NCI-H460 (cell line): ENCODE measurements around the gene YY2. TPM values are rescaled to one million over a fixed set of nuclear protein-coding genes. Genes with fewer than 3 reads are reported as not detected.
"Not testable (repeated sequence)": the region's sequence is repeated elsewhere in the genome, so short reads cannot be mapped to it uniquely, and the experiment has no call there.

Experiments used
- DNase-seq: peaks from one replicate; pipeline ENCODE4 v3.0.0-alpha.2; 2016; ENCODE audit warnings: low read depth; ENCODE audit errors: extremely low read depth
- polyA plus RNA-seq: library from polyadenylated mRNA; depleted of rRNA; stranded (reverse); fragments of >200 nt; gene quantifications from 2 replicates; pipeline ENCODE4 v1.2.3, GENCODE V29; 2014; cell fraction: nucleus; rRNA removed
- total RNA-seq: library from RNA; depleted of rRNA; stranded (reverse); fragments of >200 nt; shearing (Covaris generic); gene quantifications from 2 replicates; pipeline ENCODE4 v1.2.3, GENCODE V29; 2014; rRNA removed

The YY2 gene
- 2.3 and 3.5 TPM in 2 replicates for total RNA-seq
- 1.9 and 9.6 TPM in 2 replicates for polyA plus RNA-seq

GRCh38 chrX:21855937-21856415 lies at the start of gene YY2:
TSS of gene YY2 (plus strand) at chrX:21855987. CDS start at chrX:21856485, 498 bp downstream.
- DNase-seq = no peak

GRCh38 chrX:21806691-21807090 lies 49.1 kb upstream of the YY2 start:
- no peak for DNase-seq

DNA sequence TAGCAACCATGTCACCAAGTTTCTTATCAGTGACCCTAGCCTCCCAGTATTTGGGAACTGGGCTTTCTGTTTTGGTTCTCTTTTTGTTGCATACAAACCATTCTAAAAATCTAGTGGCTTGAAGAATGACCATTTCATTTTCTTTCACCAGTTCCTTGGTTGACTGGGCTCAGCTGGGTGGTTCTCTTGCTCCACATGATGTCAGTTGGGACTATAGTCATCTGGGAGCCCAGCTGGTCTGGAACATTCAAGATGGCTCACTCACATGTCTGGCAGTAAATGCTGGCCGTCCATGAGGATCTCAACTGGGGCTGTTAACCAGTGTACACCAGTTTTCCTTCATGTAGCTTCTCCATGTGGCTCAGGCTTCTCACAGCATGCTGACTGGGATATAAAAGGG lies 44.0 kb upstream of the YY2 start:
- DNase-seq = no peak

GRCh38 chrX:21812628-21813027 lies 43.2 kb upstream of the YY2 start:
- DNase-seq = no peak

DNA sequence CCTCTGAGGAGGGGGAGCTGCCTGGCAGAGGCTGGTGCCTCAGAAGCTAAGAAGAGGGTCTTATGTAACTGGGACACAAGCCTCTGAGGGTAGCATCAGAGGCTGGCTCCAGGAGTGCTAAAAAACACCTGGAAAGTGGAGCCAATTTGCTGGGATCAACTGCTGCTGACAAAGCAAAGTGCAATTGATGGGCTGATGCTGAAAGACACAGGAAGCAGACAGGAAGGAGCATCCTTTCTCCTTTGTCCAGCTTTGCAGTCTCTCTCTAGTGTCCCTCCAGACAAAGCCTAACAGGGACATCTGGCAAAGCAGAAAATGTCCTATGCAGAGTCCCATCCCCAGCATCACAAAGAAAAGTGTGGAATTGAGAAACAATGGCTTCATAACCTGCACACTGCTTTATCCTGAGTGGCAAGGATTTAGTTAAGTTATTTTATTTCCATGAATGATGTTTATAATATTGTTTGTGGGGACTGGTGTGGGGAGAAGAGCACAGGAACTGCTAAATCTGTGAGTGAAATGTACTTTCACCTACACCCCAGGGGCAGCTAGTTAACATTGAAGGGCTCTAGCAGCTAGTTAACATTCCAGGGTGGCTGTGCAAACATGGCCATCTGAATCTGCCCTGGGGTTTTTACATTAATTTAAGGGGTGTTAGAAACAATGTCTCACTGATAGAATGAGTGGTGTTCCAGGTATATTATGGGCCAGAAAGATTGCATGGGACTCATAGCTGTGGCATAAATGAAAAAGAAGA lies 42.0 kb upstream of the YY2 start:
- DNase-seq = no peak

DNA sequence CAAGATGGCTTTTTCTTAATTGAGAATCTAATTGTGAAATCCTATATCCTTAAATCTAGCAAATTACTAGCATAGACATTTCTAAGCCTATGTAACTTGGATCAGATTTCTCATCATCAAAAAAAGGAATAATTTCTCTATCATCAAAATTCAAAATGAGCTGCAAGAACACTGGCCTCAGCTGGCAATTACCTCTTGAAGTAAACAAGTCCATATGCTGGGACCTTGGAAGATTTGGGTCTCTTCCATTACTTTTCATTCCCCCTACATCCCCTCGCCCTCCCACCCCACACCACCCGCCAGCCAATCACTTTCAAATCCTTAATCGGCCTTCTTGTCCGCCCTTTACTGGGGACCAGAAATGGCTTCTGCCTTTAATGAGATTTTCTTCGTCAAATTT lies 39.7 kb upstream of the YY2 start:
- no peak for DNase-seq

- not testable (repeated sequence) for DNase-seq
Observed at GRCh38 chrX:21820170-21820569, 35.6 kb upstream of the YY2 start.

DNA sequence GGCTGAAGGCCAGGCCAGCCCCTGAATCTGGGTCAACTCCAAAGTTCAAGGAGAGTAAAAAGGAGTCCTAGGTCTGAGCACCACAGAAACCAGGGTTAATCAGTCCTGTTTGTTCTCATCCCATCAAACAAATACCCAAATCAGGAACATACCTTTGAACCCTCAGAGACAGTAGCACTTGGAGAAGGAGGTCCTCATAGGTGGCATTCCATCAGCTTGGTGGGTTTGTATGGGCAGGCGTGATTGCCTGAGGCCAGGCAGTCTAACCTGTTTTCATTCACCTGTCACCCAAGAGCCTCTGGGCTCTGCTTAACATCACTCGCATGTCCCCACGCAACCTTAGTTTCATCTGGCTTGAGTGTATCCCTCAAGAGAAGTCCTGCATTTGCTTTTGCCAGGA lies 33.9 kb upstream of the YY2 start:
- no peak for DNase-seq

DNA sequence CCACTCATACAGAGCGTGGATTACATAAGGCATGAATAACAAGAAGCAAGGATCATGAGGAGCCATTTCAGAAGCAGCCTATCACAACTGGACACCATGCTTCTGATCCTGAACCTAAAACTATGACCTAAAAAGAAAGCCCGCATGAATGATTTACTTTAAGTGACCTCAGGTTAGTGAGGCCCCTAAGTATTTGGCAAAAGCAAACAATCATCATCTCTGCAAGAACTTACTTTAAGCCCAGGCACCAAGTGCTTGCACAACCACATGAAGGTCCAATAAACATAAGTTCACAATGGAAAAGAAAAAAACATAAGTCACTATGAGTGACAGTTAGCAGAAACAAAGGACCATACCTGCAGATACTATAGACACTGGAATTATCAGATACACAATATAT lies 24.3 kb upstream of the YY2 start:
- DNase-seq = no peak

- no peak for DNase-seq
Observed at GRCh38 chrX:21837056-21837455, 18.7 kb upstream of the YY2 start.

DNA sequence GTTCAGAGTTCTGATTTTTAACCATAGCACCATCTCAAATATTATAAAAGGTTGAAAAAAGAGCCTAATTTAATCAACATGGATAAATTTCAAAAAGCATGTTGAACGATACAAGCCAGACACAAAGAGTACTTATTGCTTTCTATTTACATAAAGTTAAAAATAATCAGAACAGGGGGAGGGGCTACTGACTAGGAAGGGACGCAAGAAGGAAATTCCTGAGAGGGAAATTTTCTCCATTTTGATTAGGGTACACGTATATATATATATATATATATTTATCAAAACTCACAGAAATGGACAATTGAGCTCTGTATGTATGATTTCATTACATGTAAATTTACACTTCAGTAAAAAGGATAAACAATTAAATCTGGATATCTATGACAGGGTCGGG lies 16.9 kb upstream of the YY2 start:
- DNase-seq = no peak

DNA sequence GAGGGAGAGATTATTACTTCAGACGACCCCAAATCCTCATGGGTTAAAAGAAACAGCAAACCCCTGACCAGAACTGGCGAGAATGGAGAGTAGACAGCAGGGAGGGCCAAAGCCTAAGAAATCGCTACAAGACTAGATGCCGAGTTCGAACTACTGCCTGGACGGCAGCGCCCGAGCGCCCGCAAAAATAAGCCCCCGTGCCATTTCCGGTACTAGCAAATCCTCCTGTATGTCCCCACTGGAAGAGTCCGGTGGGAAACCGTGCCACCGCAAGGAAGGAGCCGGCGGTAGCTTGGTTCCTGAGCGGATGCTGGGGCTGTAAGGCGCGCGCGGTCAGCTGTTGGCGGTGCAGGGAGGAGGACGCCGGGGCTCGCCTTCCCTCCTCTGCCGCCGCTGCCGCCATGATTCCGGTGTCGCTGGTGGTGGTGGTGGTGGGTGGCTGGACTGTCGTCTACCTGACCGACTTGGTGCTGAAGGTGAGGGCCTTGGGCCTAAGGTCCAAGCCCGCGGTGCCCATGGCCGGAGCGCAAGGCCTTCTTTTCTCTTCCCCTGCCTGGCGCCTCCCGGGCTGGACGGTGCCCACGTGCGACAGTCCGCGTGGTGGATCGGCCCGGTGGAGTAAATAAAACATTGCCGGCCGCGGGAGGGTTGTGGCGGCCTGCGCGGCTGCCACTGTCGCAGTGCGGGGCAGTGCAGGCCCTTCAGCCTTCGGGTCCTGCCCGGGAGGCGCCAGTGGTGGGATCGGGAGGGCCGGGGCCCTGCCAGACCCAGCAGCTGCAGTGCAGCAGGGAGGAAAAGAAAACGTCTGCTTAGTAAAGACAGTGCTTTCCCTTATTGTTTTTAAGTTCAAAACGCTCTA lies 16.2 kb upstream of the YY2 start, which contains the start of gene MBTPS2:
Gene MBTPS2, plus strand, starts transcription at position 284 of the 859 bp plus-strand sequence. Its CDS starts 118 bp downstream, at position 402.
- peak; percentile 84 for DNase-seq

DNA sequence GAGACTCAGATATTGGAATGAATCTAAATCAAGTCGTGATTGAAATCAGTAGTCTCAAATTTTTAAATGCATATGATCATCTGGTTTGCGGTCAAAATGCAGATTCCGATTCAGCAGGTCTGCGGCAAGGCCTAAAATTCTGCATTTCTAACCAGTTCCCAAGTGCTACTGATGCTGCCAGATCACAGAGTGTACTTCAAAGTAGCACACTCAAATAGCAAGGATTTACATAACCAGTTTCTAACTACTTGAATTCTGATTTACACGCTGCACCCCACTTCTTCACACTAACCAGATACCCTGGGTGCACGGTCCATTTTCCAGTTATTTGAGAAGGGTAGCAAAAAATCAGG lies 15.6 kb upstream of the YY2 start:
- no peak for DNase-seq

DNA sequence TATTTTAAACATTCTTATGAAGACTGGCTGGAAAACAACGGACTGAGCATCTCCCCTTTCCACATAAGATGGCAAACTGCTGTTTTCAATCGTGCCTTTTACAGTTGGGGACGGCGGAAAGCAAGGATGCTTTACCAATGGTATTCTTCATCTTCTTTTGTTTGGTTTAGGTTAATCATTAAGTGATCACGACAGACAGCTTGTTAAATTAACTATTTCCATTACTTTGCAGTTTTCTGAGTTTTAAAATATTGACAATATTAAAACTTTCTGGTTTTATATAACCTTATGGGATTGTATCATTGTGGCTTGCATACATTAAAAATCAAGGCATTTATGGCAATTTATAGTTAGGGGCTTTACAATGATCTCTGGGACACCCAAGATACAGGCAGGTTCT lies 12.6 kb upstream of the YY2 start:
- no peak for DNase-seq

DNA sequence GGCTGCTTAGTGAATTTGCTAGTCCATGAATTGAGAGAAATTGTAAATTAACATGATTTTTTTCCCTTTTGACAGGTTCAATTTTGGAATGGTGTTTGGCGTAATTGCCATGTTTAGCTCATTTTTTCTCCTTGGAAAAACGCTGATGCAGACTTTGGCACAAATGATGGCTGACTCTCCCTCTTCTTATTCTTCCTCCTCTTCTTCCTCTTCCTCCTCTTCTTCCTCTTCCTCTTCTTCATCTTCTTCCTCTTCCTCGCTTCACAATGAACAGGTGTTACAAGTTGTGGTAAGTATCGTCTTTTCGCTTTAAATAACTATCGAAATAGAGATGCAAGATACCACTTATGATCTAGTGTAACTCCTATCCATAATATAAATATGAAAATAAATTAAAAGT lies 10.7 kb upstream of the YY2 start:
- DNase-seq = no peak

DNA sequence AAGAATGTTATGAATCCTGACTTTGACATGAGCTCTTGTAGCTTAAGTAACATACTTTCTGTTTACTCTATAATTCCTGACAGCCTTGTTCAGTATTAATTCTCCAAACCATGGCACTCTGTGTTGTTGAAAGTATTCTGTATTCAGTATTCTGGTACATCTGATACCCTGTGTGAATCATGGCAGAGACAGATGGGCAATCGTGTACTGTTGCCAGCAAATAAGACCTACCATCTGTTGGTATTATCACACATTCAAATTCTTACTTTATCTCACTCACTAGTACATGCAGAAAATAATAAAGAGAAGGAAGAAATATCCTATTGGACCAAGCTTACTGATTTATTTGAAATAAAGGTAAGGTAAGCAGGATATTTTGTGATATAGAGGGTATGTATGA lies 8.4 kb upstream of the YY2 start:
- no peak for DNase-seq

GRCh38 chrX:21853578-21853977 lies 2.2 kb upstream of the YY2 start:
- no peak for DNase-seq

DNA sequence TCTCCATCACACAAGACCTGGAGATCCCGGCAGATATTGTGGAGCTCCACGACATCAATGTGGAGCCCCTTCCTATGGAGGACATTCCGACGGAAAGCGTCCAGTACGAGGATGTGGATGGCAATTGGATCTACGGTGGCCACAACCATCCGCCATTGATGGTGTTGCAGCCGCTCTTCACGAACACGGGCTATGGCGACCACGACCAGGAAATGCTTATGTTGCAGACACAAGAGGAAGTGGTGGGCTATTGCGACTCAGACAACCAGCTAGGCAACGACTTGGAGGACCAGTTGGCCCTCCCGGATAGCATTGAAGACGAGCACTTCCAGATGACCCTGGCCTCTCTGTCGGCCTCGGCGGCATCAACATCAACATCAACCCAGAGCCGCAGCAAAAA lies 717 bp downstream of the YY2 start:
- DNase-seq = no peak

- DNase-seq = no peak
Observed at GRCh38 chrX:21863241-21863640, 7.5 kb downstream of the YY2 start.

GRCh38 chrX:21865436-21865835 lies 9.6 kb downstream of the YY2 start:
- DNase-seq = no peak

GRCh38 chrX:21870494-21870893 lies 14.7 kb downstream of the YY2 start:
- DNase-seq = no peak
